IMR-90 (cell line): ENCODE results near the gene EIF2AK2.

ENCODE experiments used
- BHLHE40 ChIP-seq: fragments of 150-350 bp; IDR thresholded peaks from 2 replicates; pipeline ENCODE4 v1.6.1; 2016; ENCODE audit warnings: mild to moderate bottlenecking, low read depth, low read length
- CEBPB ChIP-seq: IDR thresholded peaks from 2 replicates; pipeline ENCODE4 v1.6.1; 2012; ENCODE audit warnings: low read depth, low read length, improper control_type of control experiment
- CHD1 ChIP-seq: IDR thresholded peaks from 2 replicates; pipeline ENCODE4 v1.6.1; 2012; ENCODE audit warnings: low read depth, low read length, improper control_type of control experiment
- CTCF ChIP-seq: conservative IDR thresholded peaks from 2 replicates; pipeline ENCODE4 v1.5.1; 2012; ENCODE audit warnings: mild to moderate bottlenecking, low read depth, low read length, improper control_type of control experiment
- ELK1 ChIP-seq: fragments of 150-350 bp; IDR thresholded peaks from 2 replicates; pipeline ENCODE4 v1.6.1; 2016; ENCODE audit warnings: low read depth, mild to moderate bottlenecking, low read length, moderate library complexity, borderline replicate concordance
- FOS ChIP-seq: fragments of 150-350 bp; IDR thresholded peaks from 2 replicates; pipeline ENCODE4 v1.6.1; 2016; ENCODE audit warnings: low read depth, low read length
- MAFK ChIP-seq: IDR thresholded peaks from 2 replicates; pipeline ENCODE4 v1.6.1; 2012; ENCODE audit warnings: low read depth, low read length, improper control_type of control experiment
- MAZ ChIP-seq: IDR thresholded peaks from 2 replicates; pipeline ENCODE4 v1.6.1; 2012; ENCODE audit warnings: low read depth, mild to moderate bottlenecking, low read length, improper control_type of control experiment, moderate library complexity, borderline replicate concordance
- MXI1 ChIP-seq: IDR thresholded peaks from 2 replicates; pipeline ENCODE4 v1.6.1; 2012; ENCODE audit warnings: low read depth, mild to moderate bottlenecking, low read length, moderate library complexity, borderline replicate concordance
- POLR2A ChIP-seq: IDR thresholded peaks from 2 replicates; pipeline ENCODE4 v1.6.1; 2012; ENCODE audit warnings: mild to moderate bottlenecking, low read depth, low read length
- RAD21 ChIP-seq: IDR thresholded peaks from 2 replicates; pipeline ENCODE4 v1.6.1; 2012; ENCODE audit warnings: low read length, improper control_type of control experiment
- RCOR1 ChIP-seq: IDR thresholded peaks from 2 replicates; pipeline ENCODE4 v1.6.1; 2012; ENCODE audit warnings: mild to moderate bottlenecking, low read length, improper control_type of control experiment; ENCODE audit not compliant: insufficient replicate concordance
- RFX5 ChIP-seq: IDR thresholded peaks from 2 replicates; pipeline ENCODE4 v1.8.0; 2012; ENCODE audit warnings: low read depth, mild to moderate bottlenecking, low read length, moderate library complexity

- 0 out of 2 replicates have a peak, but pooled peaks have one; percentile 14 for TF ChIP-seq CTCF
- no peak for TF ChIP-seq POLR2A
- no peak for TF ChIP-seq BHLHE40
- TF ChIP-seq MXI1, result no peak
- no peak for TF ChIP-seq MAFK
- no peak for TF ChIP-seq RFX5
- peak; percentile 58 for TF ChIP-seq CEBPB
- no peak for TF ChIP-seq CHD1
- no peak for TF ChIP-seq RAD21
- no peak for TF ChIP-seq ELK1
- peak; percentile 33; the same call in 1 of the 2 replicates for TF ChIP-seq FOS
- no peak for TF ChIP-seq MAZ
- no peak for TF ChIP-seq RCOR1
Measured at GRCh38 chr2:37189452-37190153, 32.8 kb upstream of the EIF2AK2 start.
